Natural killer cell (primary cell): ENCODE data around the gene PRMT7. TPM values are rescaled to one million over a fixed set of nuclear protein-coding genes. Genes with fewer than 3 reads are reported as not detected.
A peak's percentile ranks its signal among the peaks of the same experiment; 100 is the strongest.

Source experiments
- ATAC-seq, 3 donors: fragments of 150-1000 bp in 2 of 3; fragments of 200-7000 bp in 1 of 3; cut with Tn5 transposase; 1 replicate in 1 of 3; 2 replicates in 2 of 3; pipeline ENCODE4 v1.10.0; 2021; ENCODE audit warnings: mild to moderate bottlenecking in 2 of 3, moderate library complexity in 2 of 3
- DNase-seq, 2 donors: peaks; one replicate each; pipeline versions ENCODE4 v3.0.0 to v3.0.0-alpha.2; 2013 to 2021; ENCODE audit warnings: mixed read lengths in 1 of 2
- H3K27ac ChIP-seq: one replicate; pipeline ENCODE4 v1.5.1; 2013; ENCODE audit warnings: mild to moderate bottlenecking, low read length
- H3K27me3 ChIP-seq: one replicate; pipeline ENCODE4 v1.6.1; 2013; ENCODE audit warnings: low read length; ENCODE audit not compliant: control insufficient read depth, insufficient read depth
- H3K36me3 ChIP-seq: one replicate; pipeline ENCODE4 v1.6.1; 2013; ENCODE audit warnings: low read length; ENCODE audit not compliant: control insufficient read depth, insufficient read depth
- H3K4me1 ChIP-seq: one replicate; pipeline ENCODE4 v1.6.1; 2013; ENCODE audit warnings: low read length; ENCODE audit not compliant: control insufficient read depth, insufficient read depth
- H3K4me3 ChIP-seq: one replicate; pipeline ENCODE4 v1.5.1; 2013; ENCODE audit warnings: low read length
- H3K9me3 ChIP-seq: one replicate; pipeline ENCODE4 v1.6.1; 2013; ENCODE audit warnings: low read length; ENCODE audit not compliant: control insufficient read depth, insufficient read depth
- H3K27ac Mint-ChIP-seq, 2 donors: one replicate each; pipeline ENCODE4 v1.8.0; 2022; ENCODE audit warnings: mild to moderate bottlenecking in 2 of 2, mixed read lengths in 2 of 2, moderate library complexity in 1 of 2
- H3K27me3 Mint-ChIP-seq, 2 donors: one replicate each; pipeline ENCODE4 v1.8.0; 2022; ENCODE audit warnings: low read depth in 2 of 2, mixed read lengths in 2 of 2
- H3K36me3 Mint-ChIP-seq: one replicate; pipeline ENCODE4 v1.8.0; 2022; ENCODE audit warnings: mixed read lengths
- H3K4me1 Mint-ChIP-seq, 2 donors: one replicate each; pipeline ENCODE4 v1.8.0; 2022; ENCODE audit warnings: mixed read lengths in 2 of 2
- H3K4me3 Mint-ChIP-seq: one replicate; pipeline ENCODE4 v1.8.0; 2022; ENCODE audit warnings: mild to moderate bottlenecking, moderate library complexity, mixed read lengths
- H3K9me3 Mint-ChIP-seq, 2 donors: one replicate each; pipeline ENCODE4 v1.8.0; 2022; ENCODE audit warnings: mixed read lengths in 2 of 2
- WGBS: methylation state at CpG from one replicate; pipeline ENCODE4 v1.1.7; 2013; ENCODE audit warnings: missing lambda C conversion rate; ENCODE audit not compliant: insufficient coverage; 5-methylcytosine and 5-hydroxymethylcytosine counted together
- intact Hi-C: fragments of 100-400 bp; cut with micrococcal nuclease; formaldehyde crosslinking; loops from one replicate; pipeline ENCODE4 v1.14.2; 2022
- total RNA-seq, 4 donors: library from RNA; stranded (reverse); fragments of 120-200 nt in 1 of 4; gene quantifications; one replicate each; pipeline versions ENCODE4 v1.2.3 to v1.2.4, GENCODE V29; 2013 to 2022
- TF ChIP-seq, protein P1 (sequence below): fragments of 200-600 bp; IDR thresholded peaks from one replicate; pipeline ENCODE4 v1.8.0; 2022; ENCODE audit warnings: antibody characterized with exemption

Gene PRMT7
- total RNA-seq, 3 donors from 2014 or later (not counting 1 experiment from before 2014, with no cell fraction given), result 60.7 to 84.7 (median 68.2) TPM

GRCh38 chr16:68400083-68400923 lies 89.5 kb downstream of the PRMT7 start:
- DNase-seq (no peak), ATAC-seq (no peak)
- 76% methylated on average over 3 of the region's 5 CpGs for WGBS
- Mint-ChIP-seq H3K9me3 (no peaks in the 10 kb centered on the region), H3K4me3 (no peak overlapping the region), H3K36me3 (no peaks in the 10 kb centered on the region), H3K27ac (no peak overlapping the region), H3K27me3 (peaks cover 0 to 2% of the 10 kb centered on the region in 2 donors), H3K4me1 (peaks cover 0 to 6% of the 10 kb centered on the region in 2 donors)
- H3K36me3 ChIP-seq, result no peaks in the 10 kb centered on the region
- TF ChIP-seq, protein P1, sequence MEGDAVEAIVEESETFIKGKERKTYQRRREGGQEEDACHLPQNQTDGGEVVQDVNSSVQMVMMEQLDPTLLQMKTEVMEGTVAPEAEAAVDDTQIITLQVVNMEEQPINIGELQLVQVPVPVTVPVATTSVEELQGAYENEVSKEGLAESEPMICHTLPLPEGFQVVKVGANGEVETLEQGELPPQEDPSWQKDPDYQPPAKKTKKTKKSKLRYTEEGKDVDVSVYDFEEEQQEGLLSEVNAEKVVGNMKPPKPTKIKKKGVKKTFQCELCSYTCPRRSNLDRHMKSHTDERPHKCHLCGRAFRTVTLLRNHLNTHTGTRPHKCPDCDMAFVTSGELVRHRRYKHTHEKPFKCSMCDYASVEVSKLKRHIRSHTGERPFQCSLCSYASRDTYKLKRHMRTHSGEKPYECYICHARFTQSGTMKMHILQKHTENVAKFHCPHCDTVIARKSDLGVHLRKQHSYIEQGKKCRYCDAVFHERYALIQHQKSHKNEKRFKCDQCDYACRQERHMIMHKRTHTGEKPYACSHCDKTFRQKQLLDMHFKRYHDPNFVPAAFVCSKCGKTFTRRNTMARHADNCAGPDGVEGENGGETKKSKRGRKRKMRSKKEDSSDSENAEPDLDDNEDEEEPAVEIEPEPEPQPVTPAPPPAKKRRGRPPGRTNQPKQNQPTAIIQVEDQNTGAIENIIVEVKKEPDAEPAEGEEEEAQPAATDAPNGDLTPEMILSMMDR, result no peak
- H3K27ac ChIP-seq, result no peak overlapping the region
- no peaks in the 10 kb centered on the region for H3K4me1 ChIP-seq
- H3K9me3 ChIP-seq, result no peaks in the 10 kb centered on the region
- H3K4me3 ChIP-seq, result no peak overlapping the region
- no peaks in the 10 kb centered on the region for H3K27me3 ChIP-seq
- intact Hi-C loops, result no loop called here

DNA sequence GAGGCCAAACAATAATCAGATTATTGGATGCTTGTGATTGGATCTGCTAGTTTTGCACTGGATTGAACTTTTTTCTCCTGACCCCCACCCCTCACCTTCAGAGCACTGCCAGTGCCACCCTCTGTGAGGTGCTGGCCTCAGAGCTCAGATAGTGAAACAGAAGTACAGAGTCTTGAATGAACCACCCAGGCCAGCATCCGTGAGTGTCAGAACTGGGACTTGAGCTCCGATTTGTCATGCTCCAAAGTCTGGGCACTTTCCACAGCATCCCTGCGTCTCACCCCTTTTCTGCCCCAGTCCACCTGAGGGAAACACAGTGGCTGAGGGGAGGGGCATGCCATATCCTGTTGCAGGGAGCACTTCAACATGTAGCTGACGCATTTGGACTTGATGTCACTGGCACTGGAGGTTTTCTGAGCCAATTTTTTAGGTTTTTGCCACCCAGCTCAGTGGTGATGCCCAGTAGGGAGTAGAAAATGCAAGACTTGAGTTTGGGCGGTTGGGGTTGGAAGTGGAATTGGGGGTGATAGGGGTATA lies 90.2 kb downstream of the PRMT7 start:
- Mint-ChIP-seq H3K4me3 (no peak overlapping the region), H3K36me3 (no peaks in the 10 kb centered on the region), H3K27me3 (peaks cover 0 to 2% of the 10 kb centered on the region in 2 donors), H3K27ac (no peak overlapping the region), H3K9me3 (no peaks in the 10 kb centered on the region), H3K4me1 (peaks cover 0 to 6% of the 10 kb centered on the region in 2 donors)
- no peaks in the 10 kb centered on the region for H3K36me3 ChIP-seq
- no peaks in the 10 kb centered on the region for H3K9me3 ChIP-seq
- H3K4me1 ChIP-seq, result no peaks in the 10 kb centered on the region
- no peak overlapping the region for H3K27ac ChIP-seq
- ATAC-seq (no peak), DNase-seq (peak in 1 of 2 donors; percentile 22)
- TF ChIP-seq, protein P1, result no peak
- no peaks in the 10 kb centered on the region for H3K27me3 ChIP-seq
- no peak overlapping the region for H3K4me3 ChIP-seq
- intact Hi-C loops, result no loop called here
- 64% methylated on average over 5 of the region's 5 CpGs for WGBS

DNA sequence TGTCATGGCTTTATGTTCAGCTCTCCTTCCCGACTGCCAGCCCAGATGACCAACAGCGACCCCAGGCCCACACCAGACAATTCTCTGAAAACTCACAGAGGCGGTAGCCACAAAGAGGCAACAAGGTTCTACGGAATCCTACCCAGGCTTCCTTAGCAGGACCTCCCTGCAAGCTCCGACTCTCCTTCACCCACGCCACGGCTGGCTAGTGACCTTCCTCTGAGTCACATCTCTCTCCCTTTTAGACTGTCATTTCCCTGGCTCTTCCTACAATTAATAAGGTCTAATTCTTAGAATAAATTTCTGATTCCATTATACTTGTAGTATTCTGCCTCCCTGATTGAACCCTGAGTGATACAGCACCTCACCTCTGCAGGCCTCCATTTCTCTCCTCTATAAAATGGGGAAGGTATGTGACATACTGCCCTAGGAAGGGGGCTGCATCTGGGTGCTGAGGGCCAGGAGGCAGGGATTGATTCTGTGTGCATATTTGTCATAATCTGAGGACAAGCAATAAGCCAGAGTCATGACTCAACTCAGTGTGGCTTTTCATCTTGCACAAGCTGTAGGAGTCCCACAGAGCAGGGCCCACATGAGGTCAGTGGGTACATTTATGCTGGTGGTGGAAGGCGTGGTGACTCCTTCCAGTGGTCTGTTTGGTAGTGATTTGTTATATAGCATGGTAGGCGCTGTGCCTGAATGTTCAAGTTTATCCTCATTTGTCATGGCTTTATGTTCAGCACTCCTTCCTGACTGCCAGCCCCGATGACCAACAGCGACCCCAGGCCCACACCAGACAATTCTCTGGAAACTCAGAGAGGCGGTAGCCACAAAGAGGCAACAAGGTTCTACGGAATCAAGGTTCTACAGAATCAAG lies 91.3 kb downstream of the PRMT7 start:
- Histone ChIP-seq H3K36me3 (no peaks in the 10 kb centered on the region), H3K27me3 (no peaks in the 10 kb centered on the region), H3K4me3 (no peak overlapping the region), H3K9me3 (no peaks in the 10 kb centered on the region), H3K27ac (no peak overlapping the region), H3K4me1 (no peaks in the 10 kb centered on the region)
- Mint-ChIP-seq H3K36me3 (no peaks in the 10 kb centered on the region), H3K4me3 (no peak overlapping the region), H3K9me3 (no peaks in the 10 kb centered on the region), H3K4me1 (no peaks in the 10 kb centered on the region), H3K27me3 (peaks cover 7 to 8% of the 10 kb centered on the region in 2 donors), H3K27ac (no peak overlapping the region)
- intact Hi-C loops, result loop anchor here (2.0 kb wide), 1 partner anchor 15 kb away; no protein-coding TSS in a partner anchor
- DNase-seq (no peak), ATAC-seq (no peak)
- TF ChIP-seq, protein P1, result no peak
- WGBS, result 84% methylated on average over 13 of the region's 13 CpGs
